GM19043 (cell line): ENCODE data around the gene STARD6.
"Not testable (repeated sequence)": the region's sequence is repeated elsewhere in the genome, so short reads cannot be mapped to it uniquely, and the experiment has no call there.

ENCODE experiments used
- ATAC-seq: cut with Tn5 transposase; IDR thresholded peaks from one replicate; pipeline ENCODE4 v1.9.1; 2021; ENCODE audit warnings: low read depth; ENCODE audit not compliant: unreplicated experiment

Gene STARD6

GRCh38 chr18:54357660-54358494 is at the start of gene STARD6, which contains the start of gene C18orf54:
TSS of gene STARD6 (minus strand) at chr18:54357858. CDS start at chr18:54354573, 3,285 bp downstream.
TSS of gene C18orf54 (plus strand) at chr18:54357906. CDS start at chr18:54360573, 2,667 bp downstream.
- ATAC-seq = peak; percentile 89

GRCh38 chr18:54405290-54405689 is 47.6 kb upstream of the STARD6 start:
- ATAC-seq = no peak

DNA sequence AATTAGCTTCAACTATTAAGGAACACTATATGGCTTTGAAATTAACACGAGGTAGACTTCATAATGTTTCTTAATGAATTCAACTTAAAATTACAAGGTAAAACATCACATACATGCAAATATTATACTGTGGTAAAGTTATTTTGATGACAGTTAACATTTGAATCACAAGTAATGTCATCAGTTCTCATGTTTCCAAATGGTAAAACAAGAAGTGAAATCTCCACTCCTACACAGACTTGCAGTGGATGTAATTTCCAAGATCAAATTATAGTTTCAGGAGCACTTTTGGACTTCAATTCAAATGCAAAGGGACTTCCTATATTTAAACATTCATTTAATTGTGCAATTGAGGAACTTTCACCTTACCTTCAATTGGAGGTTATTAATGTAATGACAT is 39.1 kb upstream of the STARD6 start:
- ATAC-seq = no peak

GRCh38 chr18:54393648-54394294 is 36.1 kb upstream of the STARD6 start:
- no peak for ATAC-seq

GRCh38 chr18:54392543-54393023 is 34.9 kb upstream of the STARD6 start:
- ATAC-seq = peak; percentile 56

DNA sequence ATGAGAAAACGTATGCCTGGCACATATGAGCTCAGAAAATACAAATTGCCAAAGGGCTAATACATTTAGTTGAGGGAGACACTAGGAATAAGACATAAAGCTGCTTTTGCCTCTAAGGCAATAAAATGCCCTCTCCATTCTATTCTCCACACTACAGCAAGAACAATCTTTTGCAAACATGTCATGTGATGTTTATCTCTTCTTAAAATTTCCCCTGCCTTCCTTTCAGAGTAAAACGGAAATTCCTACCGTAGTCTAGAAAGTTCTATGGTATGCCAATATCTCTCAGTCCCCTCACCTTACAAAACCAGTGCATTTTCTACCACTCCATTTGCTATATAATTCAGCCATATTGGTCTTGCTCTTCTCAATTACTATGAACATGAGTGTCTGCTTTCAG is 33.2 kb upstream of the STARD6 start:
- no peak for ATAC-seq

GRCh38 chr18:54389143-54389505 is 31.5 kb upstream of the STARD6 start:
- ATAC-seq = no peak

DNA sequence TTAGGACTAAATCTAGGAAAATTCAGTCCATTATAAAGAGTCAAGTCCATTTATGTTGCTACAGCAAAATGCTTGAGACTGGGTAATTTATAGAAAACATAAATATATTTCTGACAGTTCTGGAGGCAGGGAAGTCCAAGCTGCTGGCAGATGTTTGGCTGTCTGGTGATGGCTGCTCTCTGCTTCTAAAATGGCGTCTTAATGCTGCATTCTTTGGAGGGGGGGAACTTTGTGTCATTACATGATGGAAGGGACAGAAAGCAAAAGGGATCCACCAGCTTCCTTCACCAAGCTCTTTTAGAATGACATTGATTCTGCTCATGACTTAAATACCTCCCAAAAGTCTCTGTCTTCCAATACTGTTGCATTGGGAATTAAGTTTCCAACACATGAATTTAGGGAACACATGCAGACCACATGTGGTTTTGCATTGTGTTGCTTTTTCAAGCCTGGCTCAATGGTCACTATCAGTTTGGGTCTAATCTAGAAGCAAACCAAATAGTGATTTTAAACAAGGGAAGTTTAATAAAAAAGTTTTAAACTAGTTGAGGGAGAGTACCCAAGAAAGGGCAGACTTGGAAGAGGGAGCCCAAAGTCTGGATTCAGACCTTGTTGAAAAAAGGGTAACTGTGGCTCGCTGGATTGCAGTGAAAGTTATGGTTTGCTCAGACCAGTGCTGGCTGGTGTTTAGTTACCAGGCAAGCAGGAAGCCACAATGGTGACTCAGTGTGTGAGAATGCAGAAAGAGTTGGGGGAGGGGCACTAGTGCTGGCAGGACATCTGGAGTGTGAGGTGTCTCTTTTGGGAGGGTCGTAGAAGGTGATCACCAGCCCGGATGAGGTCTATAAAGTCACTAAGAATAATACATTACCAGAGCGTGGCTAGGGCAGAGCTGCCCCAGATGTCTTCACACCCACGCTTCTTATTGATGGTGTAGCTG is 30.8 kb upstream of the STARD6 start:
- peak; percentile 93 for ATAC-seq

DNA sequence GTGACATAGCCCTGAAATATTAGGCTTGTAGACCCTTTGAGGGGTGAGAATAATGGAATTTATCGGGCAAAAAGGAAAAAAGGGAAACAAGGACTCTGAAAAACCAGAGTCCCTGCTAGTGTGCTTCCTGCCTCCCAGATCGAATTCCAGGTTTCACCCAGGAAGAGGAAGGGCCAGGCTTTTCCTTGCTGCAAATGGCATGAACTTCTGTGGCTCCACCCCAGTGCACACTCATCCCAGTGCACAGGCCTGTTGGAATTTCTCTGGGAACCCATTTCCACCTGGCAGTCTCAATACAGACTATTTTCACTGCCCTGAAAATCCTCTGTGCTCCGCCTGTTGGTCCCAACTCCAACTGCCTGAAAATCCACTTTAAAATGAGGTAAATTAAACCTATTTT is 30.0 kb upstream of the STARD6 start:
- no peak for ATAC-seq

- not testable (repeated sequence) for ATAC-seq
These were observed 29.3 kb upstream of the STARD6 start for GRCh38 chr18:54386800-54387495.

DNA sequence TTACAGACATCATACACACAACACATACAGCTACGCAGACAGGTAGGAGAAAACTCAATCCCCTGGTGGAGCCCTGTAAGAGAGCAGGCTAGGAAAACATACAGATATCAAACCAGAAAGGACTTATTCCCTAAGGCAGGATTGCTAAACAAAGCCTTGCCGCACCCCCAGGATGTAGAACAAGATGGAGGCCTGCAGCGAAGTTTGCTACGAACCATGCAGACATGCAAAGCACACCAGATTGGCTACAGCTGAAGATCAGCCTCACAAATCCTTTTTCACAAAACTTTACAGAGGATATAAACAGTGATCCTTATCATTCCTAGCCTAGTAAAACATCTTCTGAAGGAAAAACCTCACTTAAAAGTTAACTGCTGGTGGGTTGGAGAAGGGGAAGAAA is 28.4 kb upstream of the STARD6 start:
- ATAC-seq = no peak

- ATAC-seq = no peak
These were observed 25.1 kb upstream of the STARD6 start for GRCh38 chr18:54382733-54383252.

DNA sequence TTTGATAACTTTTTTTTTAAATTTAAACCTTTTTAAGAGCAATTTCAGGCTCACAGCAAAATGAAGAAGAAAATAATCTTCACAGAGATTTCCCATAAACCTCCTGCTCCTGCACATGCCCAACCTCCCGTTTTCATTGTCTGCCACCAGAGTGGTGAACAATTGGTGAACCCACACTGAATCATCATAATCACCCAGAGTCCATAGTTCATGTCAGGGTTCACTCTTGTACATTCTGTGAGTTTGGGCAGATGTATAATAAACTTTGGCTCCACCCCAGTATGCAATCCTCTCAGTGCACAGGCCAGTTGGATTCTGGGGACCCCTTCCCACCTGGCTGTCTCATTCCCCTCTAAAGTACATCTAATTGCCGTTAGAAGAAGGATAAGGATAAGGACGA is 24.4 kb upstream of the STARD6 start:
- no peak for ATAC-seq

DNA sequence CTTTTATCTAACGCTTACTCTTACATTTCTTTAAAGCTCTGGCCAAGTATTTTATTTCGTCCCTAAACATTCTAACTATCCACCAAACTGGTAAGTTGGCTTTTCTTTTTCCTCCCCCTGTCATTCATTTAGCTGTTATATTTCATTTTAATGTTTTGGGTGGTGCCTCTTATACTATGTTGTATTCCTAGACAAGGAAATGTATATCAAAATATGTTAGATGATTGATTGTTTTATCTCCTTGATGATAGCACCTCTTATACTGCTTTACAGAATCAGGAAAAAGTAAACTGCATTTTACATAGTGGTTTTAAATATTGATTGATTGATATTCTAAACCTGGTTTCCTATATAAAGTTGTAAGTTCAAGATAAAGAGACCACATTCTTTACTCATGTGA is 24.0 kb upstream of the STARD6 start:
- ATAC-seq = no peak

- ATAC-seq = no peak
These were observed 20.4 kb upstream of the STARD6 start for GRCh38 chr18:54378057-54378456.

GRCh38 chr18:54360406-54360805 is 2.7 kb upstream of the STARD6 start:
- ATAC-seq = no peak

DNA sequence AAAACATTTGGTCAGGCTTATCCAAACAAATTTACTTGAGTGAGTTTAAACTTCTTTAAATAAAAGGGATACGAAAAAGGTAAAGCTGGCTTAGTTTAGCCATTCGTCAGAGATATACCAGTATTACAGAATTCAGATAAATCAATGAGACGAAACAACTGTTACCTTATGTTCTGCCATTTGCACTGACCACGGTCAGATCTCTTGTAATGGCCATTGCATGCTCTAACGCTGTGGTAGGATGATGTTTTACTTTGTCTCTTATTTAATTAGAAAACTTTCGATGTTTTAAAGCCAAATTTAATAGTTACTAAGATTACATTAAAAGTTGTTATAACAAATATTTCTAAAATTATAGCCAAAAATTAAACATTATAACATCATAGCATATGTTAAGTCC is 1.6 kb upstream of the STARD6 start:
- ATAC-seq = no peak

- peak; percentile 9 for ATAC-seq
These were observed 910 bp upstream of the STARD6 start for GRCh38 chr18:54358495-54359040.

DNA sequence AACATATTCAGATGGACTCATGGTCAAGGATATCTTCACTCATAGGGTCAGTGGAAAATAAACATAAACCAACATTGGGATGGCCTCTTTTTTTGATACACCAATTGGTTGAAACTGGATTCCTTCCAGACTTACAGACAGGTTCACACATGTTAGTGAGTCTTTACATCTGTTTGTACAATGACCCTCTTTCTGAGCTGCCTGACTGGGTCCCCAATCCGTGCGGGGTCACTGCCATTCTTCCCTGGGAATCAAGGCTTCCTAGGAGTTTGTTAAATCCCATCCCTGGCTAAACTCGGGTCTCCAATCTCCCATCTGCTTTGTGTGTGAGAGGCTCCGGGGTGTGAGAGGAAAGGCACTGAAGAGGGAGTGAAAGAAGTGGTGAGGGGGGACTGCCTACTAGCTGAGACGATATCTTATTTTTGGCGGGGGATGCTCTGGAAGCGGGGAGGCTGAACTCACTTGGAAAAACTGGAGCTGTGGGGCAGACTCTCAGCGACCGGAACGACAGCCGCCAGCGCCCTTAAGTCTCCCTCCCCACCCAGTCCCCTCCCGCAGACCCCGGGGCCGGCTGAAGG is 487 bp downstream of the STARD6 start:
- ATAC-seq = peak; percentile 42
